Measurements from ENCODE around the gene IL1F10. TPM values are rescaled to one million over a fixed set of nuclear protein-coding genes. Genes with fewer than 3 reads are reported as not detected.

The IL1F10 gene
- total RNA-seq, 6 donors from 2014 or later, result not detected

DNA sequence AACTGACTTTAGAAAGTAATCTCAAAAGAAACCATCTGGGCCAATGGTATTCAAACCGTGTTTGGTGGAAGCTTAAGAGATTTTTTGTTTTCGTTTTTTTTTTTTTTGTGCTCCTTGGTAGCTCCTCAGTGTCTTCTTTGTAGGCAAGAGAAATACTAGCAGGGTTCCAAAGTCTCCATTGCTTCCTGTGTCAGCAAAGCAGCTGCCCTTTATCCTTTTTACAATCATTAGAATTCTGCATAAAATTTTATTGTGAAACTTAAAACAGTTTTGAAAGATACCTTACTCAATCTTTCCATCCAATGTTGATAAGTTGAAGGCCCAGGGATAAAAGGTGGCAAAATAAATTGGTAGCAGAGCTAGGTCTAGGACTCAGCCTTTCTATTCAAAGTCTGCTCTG is 479 bp downstream of the IL1F10 start:
- Histone ChIP-seq H3K27ac (no peak overlapping the region), H3K4me1 (no peaks in the 10 kb centered on the region), H3K36me3 (no peaks in the 10 kb centered on the region), H3K9me3 (no peaks in the 10 kb centered on the region), H3K27me3 (no peaks in the 10 kb centered on the region), H3K4me3 (no peak overlapping the region)
- DNase-seq (no peak), ATAC-seq (ENCODE audit: low FRiP score in 2 of 2) (no peak)
- WGBS, 2 donors, result 76 to 86% methylated on average over 2 of the region's 2 CpGs
- TF ChIP-seq POLR2A (IDR thresholded peaks at IDR 0.05) (no peak), EP300 (IDR thresholded peaks at IDR 0.05) (no peak), POLR2AphosphoS5 (IDR thresholded peaks at IDR 0.05) (no peak)
- TF ChIP-seq, protein P1, sequence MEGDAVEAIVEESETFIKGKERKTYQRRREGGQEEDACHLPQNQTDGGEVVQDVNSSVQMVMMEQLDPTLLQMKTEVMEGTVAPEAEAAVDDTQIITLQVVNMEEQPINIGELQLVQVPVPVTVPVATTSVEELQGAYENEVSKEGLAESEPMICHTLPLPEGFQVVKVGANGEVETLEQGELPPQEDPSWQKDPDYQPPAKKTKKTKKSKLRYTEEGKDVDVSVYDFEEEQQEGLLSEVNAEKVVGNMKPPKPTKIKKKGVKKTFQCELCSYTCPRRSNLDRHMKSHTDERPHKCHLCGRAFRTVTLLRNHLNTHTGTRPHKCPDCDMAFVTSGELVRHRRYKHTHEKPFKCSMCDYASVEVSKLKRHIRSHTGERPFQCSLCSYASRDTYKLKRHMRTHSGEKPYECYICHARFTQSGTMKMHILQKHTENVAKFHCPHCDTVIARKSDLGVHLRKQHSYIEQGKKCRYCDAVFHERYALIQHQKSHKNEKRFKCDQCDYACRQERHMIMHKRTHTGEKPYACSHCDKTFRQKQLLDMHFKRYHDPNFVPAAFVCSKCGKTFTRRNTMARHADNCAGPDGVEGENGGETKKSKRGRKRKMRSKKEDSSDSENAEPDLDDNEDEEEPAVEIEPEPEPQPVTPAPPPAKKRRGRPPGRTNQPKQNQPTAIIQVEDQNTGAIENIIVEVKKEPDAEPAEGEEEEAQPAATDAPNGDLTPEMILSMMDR (IDR thresholded peaks at IDR 0.05), result no peak

GRCh38 chr2:113068706-113069485 is 1.1 kb downstream of the IL1F10 start:
- Histone ChIP-seq H3K27ac (no peak overlapping the region), H3K4me1 (no peaks in the 10 kb centered on the region), H3K36me3 (no peaks in the 10 kb centered on the region), H3K27me3 (no peaks in the 10 kb centered on the region), H3K9me3 (no peaks in the 10 kb centered on the region), H3K4me3 (no peak overlapping the region)
- DNase-seq (no peak), ATAC-seq (ENCODE audit: low FRiP score in 2 of 2) (no peak)
- no peak for TF ChIP-seq EP300 (IDR thresholded peaks at IDR 0.05)
- TF ChIP-seq, protein P1 (IDR thresholded peaks at IDR 0.05), result no peak
- TF ChIP-seq POLR2AphosphoS5 (IDR thresholded peaks at IDR 0.05), result no peak
- no peak for TF ChIP-seq POLR2A (IDR thresholded peaks at IDR 0.05)
- WGBS, 2 donors, result 43 to 52% methylated on average over 5 of the region's 5 CpGs

DNA sequence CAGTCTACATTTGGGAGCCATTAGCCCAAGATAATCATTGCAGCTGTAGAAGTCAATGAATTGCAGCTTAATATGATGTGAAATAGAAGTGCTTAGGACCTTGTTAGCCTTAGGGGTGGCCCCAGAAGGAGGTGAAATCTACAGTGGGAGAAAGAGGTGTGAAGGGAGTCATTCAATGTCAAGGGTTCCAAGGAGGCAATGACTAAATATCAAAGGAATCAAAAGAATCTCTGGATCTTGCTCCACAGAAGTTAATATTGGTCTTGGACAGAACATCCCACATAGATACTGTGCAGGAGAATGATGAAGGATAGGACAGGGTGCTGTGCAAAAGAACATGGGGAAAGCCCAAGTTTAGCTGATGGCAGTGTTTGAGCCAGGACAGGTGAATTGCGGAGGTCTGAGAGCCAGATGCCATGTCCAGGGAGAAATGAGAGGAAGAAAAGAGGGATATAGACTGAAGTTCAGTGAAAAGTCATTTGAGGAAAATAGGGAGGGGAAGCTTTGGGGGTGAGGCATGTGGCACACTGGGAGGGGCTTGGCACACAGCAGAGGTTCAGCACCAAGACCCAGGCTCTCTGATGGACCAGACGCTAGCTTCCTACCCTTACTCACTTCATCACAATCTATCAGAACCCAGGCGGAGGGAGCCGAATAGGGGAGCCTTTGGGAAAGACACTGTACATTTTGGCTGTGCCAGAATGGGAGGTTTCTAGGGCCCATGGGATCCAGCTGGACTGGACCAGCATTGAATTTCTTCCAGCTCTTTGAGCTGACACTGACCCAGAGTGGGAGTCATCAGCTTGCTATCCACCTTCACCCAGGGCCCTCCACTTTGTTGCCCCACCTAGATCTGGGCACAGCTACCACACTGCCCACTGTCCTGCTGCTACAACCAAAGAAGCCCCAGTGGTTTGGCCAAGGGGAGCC is 2.2 kb downstream of the IL1F10 start:
- TF ChIP-seq POLR2AphosphoS5 (IDR thresholded peaks at IDR 0.05) (no peak), EP300 (IDR thresholded peaks at IDR 0.05) (no peak), POLR2A (IDR thresholded peaks at IDR 0.05) (no peak)
- TF ChIP-seq, protein P1 (IDR thresholded peaks at IDR 0.05), result no peak
- 74 to 83% methylated on average over 4 of the region's 4 CpGs for WGBS, 2 donors
- Histone ChIP-seq H3K27ac (no peak overlapping the region), H3K36me3 (no peaks in the 10 kb centered on the region), H3K9me3 (no peaks in the 10 kb centered on the region), H3K4me1 (no peaks in the 10 kb centered on the region), H3K27me3 (no peaks in the 10 kb centered on the region), H3K4me3 (no peak overlapping the region)
- DNase-seq, result no peak
- no peak for ATAC-seq (ENCODE audit: low FRiP score in 2 of 2)

- H3K4me1 ChIP-seq, result no peaks in the 10 kb centered on the region
- H3K9me3 ChIP-seq, result no peaks in the 10 kb centered on the region
- no peak overlapping the region for H3K27ac ChIP-seq
- no peaks in the 10 kb centered on the region for H3K36me3 ChIP-seq
- DNase-seq (no peak), ATAC-seq (ENCODE audit: low FRiP score in 2 of 2) (no peak)
- H3K4me3 ChIP-seq, result no peak overlapping the region
- TF ChIP-seq EP300 (IDR thresholded peaks at IDR 0.05), result no peak
- TF ChIP-seq POLR2AphosphoS5 (IDR thresholded peaks at IDR 0.05), result no peak
- TF ChIP-seq POLR2A (IDR thresholded peaks at IDR 0.05), result no peak
- TF ChIP-seq, protein P1 (IDR thresholded peaks at IDR 0.05), result no peak
- 57 to 74% methylated on average over 1 of the region's 1 CpG for WGBS, 2 donors
- no peaks in the 10 kb centered on the region for H3K27me3 ChIP-seq
Observed at GRCh38 chr2:113070606-113070975, 2.8 kb downstream of the IL1F10 start.
